ENCODE data around the gene PLGRKT.
"Not testable (repeated sequence)": the region's sequence is repeated elsewhere in the genome, so short reads cannot be mapped to it uniquely, and the experiment has no call there.

The PLGRKT gene

DNA sequence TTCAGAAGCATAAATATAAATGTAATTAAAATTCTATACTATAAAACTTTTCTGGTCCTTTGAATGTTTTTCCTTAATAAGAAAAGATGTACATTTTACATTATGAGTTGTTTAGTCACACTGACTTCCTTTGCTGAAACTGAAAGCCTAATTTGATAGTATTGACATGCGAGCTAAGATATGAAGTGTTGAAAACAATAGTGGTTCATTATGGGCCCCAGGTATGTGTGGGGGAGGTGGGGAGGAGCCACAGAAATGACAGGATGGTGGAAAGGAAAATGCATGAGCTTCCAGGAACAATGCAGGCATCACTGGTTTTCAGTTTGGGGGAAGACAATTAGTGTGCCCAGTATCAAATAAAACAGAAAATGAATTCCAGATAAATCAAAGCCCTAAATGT is 62.6 kb downstream of the PLGRKT start:
- no peak for DNase-seq

DNA sequence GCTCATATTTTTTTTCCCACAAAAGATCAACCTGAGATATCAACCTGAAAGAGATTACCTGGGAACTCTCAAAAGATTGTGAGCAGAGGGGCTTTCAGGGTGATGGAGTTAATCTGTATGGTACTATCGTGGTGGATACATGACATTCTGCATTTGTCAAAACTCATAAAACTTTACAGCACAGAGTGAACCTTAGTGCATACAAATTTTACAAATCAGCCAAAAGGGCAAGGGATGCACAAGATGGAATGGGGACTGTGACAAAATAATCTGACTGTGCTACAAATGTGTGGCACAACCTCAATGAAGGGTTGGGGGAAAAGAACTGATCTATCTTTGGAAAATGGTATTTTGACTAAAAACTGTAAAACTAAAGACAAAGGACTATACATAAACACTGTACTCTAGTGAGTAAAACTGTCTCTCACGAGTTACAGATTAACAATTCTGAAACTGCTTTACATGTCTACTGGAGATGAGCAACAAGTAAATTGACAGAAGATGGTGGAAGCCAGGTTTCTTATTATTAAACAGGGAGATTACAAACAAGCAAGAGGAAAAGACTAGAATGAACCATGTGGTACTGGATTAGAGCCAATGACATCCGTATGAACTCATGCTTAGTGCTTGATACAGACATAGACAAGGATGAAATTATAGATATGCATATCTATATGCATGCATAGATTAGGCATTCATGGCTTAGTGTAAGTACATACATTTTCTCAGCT is 73.3 kb downstream of the PLGRKT start:
- DNase-seq, result no peak

DNA sequence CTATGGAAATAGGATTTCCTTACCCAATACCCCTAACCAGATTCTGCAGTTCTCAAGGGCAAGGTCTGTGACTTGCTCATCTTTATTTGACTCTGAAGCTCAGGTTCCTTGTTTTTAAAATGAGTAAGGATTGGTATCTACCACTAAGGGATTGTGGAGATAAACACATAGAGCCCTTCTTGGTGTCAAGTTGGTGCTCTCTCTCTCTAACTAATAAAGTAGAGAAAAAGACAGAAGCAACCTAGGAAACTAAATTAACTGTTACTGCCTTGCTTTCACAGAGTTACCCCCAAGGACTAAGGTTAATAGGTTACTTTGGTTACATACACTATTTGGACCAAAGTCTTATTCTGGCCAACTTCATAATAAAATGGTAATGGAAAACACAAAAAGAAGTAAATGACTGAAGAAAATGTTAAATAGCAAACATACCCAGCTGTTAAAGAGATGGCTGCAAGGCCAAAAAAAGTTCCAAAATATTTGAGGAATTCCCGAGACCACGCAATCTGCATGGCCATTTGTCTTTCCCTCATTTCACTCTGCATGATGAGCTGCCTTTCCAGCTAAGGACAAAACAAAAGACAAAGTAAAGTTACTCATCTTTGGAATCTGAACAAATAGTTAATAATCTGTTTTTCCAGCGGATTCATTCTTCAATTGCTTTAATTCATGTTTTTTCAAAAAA is 76.3 kb downstream of the PLGRKT start:
- DNase-seq, result peak in 1 of 2 experiments; percentile 76

- DNase-seq, result no peak
Measured at GRCh38 chr9:5360341-5360740, 77.4 kb downstream of the PLGRKT start.

DNA sequence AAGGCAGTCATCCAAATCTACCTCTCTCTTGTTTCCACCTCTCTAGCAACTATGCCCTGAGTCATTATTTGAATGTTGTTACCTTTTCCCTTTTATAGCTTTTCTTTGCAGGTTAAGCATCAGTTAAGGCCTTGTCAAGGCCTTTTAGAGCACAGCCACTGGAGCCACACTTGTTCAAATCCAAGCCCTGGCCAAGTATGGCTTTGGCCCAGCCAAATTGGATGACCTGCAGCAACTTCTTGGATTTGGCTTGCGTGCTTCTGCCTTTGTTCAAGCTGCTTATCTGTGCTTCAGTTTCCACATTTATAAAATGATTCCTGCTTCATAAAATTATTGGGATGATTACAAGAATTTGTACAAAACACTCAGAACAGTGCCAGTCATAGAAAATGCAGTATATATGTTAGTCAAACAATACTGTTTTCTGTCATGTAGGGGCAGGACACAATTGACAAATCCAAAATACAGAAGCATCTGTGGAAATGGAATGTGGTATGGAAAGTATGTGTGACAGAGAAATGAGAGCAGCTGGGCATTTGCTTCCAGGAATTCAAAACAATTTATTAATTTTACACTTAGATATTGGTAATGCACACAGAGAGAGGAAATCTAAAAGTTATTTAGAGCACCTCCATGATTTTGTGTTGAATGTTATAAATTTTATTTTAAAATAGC is 80.2 kb downstream of the PLGRKT start:
- DNase-seq, result no peak

GRCh38 chr9:5355817-5356216 is 81.9 kb downstream of the PLGRKT start:
- no peak for DNase-seq

DNA sequence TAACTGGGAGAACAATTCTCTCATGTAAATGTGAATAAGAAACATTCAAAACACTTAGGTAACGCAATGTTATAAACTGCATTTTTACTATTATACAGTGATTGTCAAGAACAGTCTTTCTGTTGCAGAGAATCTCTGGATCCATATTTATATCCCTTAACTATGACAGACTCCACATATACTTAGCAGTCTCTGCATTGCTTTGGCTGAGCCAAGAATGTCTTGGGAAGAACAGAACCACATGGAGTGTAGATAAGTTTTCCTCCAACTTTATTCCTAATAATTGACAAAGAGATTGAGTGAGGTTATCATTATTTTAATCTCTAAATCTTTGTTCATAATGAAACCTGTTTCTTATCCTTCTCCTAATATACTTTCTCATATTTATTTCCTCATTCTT is 82.5 kb downstream of the PLGRKT start:
- DNase-seq, result no peak

- no peak for DNase-seq
Measured at GRCh38 chr9:5354184-5354583, 83.5 kb downstream of the PLGRKT start.

GRCh38 chr9:5352637-5353248 is 85.0 kb downstream of the PLGRKT start:
- no peak for DNase-seq

- not testable (repeated sequence) for DNase-seq
Measured at GRCh38 chr9:5338992-5339981, 98.4 kb downstream of the PLGRKT start, which contains the start of gene RLN1. RLN1 (minus strand) TSS chr9:5339876; CDS start chr9:5339746, 130 bp downstream.

GRCh38 chr9:5336688-5337087 is 101.0 kb downstream of the PLGRKT start:
- no peak for DNase-seq

DNA sequence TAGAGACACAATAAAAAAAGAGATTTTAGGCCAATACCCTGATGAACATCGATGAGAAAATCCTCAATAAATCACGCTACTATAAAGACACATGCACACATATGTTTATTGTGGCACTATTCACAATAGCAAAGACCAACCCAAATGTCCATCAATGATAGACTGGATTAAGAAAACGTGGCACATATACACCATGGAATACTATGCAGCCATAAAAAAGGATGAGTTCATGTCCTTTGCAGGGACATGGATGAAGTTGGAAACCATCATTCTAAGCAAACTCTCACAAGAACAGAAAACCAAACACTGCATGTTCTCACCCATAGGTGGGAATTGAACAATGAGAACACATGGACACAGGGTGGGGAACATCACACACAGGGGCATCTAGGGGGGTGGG is 106.4 kb downstream of the PLGRKT start:
- DNase-seq, result not testable (repeated sequence)

DNA sequence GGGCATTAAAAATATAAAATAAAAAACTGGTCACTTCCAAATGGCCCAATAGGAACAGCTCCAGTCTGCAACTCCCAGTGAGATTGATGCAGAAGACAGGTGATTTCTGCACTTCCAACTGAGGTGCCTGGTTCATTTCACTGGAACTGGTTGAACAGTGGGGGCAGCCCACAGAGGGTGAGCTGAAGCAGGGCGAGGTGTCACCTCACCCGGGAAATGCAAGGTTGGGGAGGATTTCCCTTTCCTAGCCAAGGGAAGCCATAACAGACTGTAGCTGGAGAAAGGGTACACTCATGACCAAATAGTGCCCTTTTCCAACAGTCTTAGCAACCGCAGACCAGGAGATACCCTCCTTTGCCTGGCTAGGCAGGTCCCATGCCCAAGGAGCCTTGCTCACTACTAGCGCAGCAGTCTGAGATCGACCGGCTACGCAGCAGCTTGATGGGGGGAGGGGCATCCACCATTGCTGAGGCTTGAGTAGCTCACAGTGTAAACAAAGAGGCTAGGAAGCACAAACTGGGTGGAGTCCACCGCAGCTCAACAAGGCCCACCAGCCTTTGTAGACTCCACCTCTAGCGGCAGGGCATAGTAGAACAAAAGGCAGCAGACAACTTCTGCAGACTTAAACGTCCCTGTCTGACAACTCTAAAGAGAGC is 110.7 kb downstream of the PLGRKT start:
- no peak for DNase-seq

- no peak for DNase-seq
Measured at GRCh38 chr9:5326187-5326586, 111.5 kb downstream of the PLGRKT start.

DNA sequence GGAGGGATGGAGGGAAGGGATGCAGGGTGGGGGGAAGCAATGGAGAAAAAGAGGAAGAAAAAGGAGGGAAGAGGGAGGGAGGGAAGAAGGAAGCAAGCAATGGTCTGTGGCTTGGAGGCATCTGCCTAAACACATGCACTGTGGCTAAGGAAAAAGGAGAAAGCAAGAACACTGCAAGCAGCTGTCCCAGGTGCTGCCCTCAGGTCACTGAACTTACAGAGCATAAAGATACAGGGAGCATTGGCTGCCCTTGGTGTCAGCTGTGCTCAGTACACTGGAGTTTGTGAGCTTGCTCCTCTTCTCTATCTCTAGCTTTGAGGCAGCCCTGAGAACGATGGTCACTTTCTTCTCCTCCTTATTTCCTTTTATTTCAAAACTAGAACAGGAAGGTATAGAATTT is 116.1 kb downstream of the PLGRKT start:
- not testable (repeated sequence) for DNase-seq

DNA sequence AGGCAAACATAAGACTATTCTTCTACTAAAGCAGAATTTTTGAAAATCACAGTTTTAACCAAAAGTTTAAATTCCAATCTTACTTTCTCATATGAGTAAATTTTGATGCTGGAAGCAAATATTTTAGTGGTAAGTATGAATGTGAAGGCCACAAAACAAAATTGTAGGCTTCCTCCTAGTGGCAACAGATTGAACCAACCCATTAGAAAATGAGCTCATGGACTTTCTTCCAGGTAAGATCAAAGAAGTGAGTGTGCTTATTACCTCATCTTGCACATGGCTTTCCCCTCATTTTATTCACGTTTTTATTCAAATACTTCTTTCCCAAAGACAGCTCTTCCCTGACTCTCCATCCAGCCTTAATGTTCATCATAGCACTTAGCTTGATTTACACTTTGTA is 116.7 kb downstream of the PLGRKT start:
- no peak for DNase-seq

GRCh38 chr9:5316406-5316805 is 121.3 kb downstream of the PLGRKT start:
- DNase-seq, result not testable (repeated sequence)

- no peak for DNase-seq
Measured at GRCh38 chr9:5315187-5315923, 122.4 kb downstream of the PLGRKT start.

- no peak for DNase-seq
Measured at GRCh38 chr9:5310851-5311250, 126.9 kb downstream of the PLGRKT start.
